B cell (primary cell): ENCODE measurements around the gene CPNE4. TPM values are rescaled to one million over a fixed set of nuclear protein-coding genes. Genes with fewer than 3 reads are reported as not detected.

Source experiments
- ATAC-seq: fragments of 200-7000 bp; cut with Tn5 transposase; one replicate; pipeline ENCODE4 v1.10.0; 2021; ENCODE audit warnings: low read depth, mild to moderate bottlenecking, moderate number of reproducible peaks, moderate library complexity
- CTCF ChIA-PET: fragments of 350-600 bp; sonication (Branson Sonifier 250); formaldehyde crosslinking; loops from one replicate; lab custom pipeline; 2021; ENCODE audit warnings: antibody characterized with exemption, inconsistent platforms; lab: Charles Lee
- POLR2A ChIA-PET: fragments of 350-600 bp; sonication (Branson Sonifier 250); formaldehyde crosslinking; loops from one replicate; lab custom pipeline; 2021; ENCODE audit warnings: antibody characterized with exemption; lab: Charles Lee
- DNase-seq: peaks from one replicate; pipeline ENCODE4 v3.0.0; 2013
- H2AFZ ChIP-seq: 2 replicates; pipeline ENCODE4 v1.6.1; 2012; ENCODE audit warnings: mild to moderate bottlenecking, low read depth, low read length; ENCODE audit not compliant: insufficient read depth, poor library complexity, severe bottlenecking
- H3K27ac ChIP-seq, 2 donors: 1 replicate in 1 of 2; 2 replicates in 1 of 2; pipeline ENCODE4 v1.5.1; 2012 to 2013; ENCODE audit warnings: low read length in 2 of 2, mild to moderate bottlenecking in 2 of 2, moderate library complexity in 1 of 2
- H3K27me3 ChIP-seq, 4 experiments: fragments of 200-600 bp in 1 of 4; sonication (generic) in 1 of 4; replicated peaks in 1 of 4; 1 replicate in 2 of 4; 2 replicates in 2 of 4; pipeline versions ENCODE4 v1.6.1 to v1.7.0; 2013 to 2016; ENCODE audit warnings: low read length in 3 of 4, mild to moderate bottlenecking in 2 of 4, mixed read lengths in 1 of 4, moderate library complexity in 1 of 4; ENCODE audit not compliant: insufficient read depth in 4 of 4, control insufficient read depth in 3 of 4; ENCODE audit errors: control extremely low read depth in 1 of 4
- H3K36me3 ChIP-seq, 2 experiments: replicated peaks in 1 of 2; 1 replicate in 1 of 2; 2 replicates in 1 of 2; pipeline versions ENCODE4 v1.6.1 to v1.7.1; 2013; ENCODE audit warnings: low read length in 1 of 2; ENCODE audit not compliant: insufficient read depth in 2 of 2, control insufficient read depth in 1 of 2; ENCODE audit errors: control extremely low read depth in 1 of 2, extremely low read depth in 1 of 2
- H3K4me1 ChIP-seq, 2 donors: fragments of 200-600 bp in 1 of 2; sonication (generic) in 1 of 2; 1 replicate in 1 of 2; 2 replicates in 1 of 2; pipeline versions ENCODE4 v1.5.1 to v1.6.1; 2013 to 2017; ENCODE audit warnings: low read length in 2 of 2; ENCODE audit not compliant: control insufficient read depth in 2 of 2, insufficient read depth in 2 of 2
- H3K4me2 ChIP-seq: replicated peaks from 2 replicates; pipeline ENCODE3; 2012; ENCODE audit warnings: mild to moderate bottlenecking, low read depth, low read length; ENCODE audit not compliant: poor library complexity, severe bottlenecking
- H3K4me3 ChIP-seq, 5 experiments: fragments of 200-600 bp in 1 of 5; sonication (generic) in 1 of 5; 1 replicate in 3 of 5; 2 replicates in 2 of 5; pipeline versions ENCODE4 v1.5.1 to v1.7.0; 2011 to 2016; ENCODE audit warnings: low read length in 4 of 5, mild to moderate bottlenecking in 4 of 5, low read depth in 2 of 5, control low read depth in 1 of 5, moderate library complexity in 1 of 5; ENCODE audit not compliant: insufficient read depth in 1 of 5; ENCODE audit errors: control extremely low read depth in 1 of 5, extremely low read depth in 1 of 5
- H3K79me2 ChIP-seq: fragments of 200-600 bp; sonication (generic); one replicate; pipeline ENCODE4 v1.6.0; 2016; ENCODE audit warnings: low read length; ENCODE audit not compliant: control insufficient read depth, insufficient read depth
- H3K9ac ChIP-seq: fragments of 200-600 bp; sonication (generic); 2 replicates; pipeline ENCODE4 v1.6.1; 2017; ENCODE audit warnings: mild to moderate bottlenecking, low read length, moderate library complexity
- H3K9me3 ChIP-seq, 3 donors: one replicate each; pipeline versions ENCODE4 v1.6.1 to v1.7.1; 2013; ENCODE audit warnings: low read length in 2 of 3; ENCODE audit not compliant: control insufficient read depth in 2 of 3, insufficient read depth in 1 of 3; ENCODE audit errors: control extremely low read depth in 1 of 3
- H4K20me1 ChIP-seq: 2 replicates; pipeline ENCODE4 v1.6.0; 2012; ENCODE audit warnings: mild to moderate bottlenecking, low read length; ENCODE audit not compliant: insufficient read depth, control insufficient read depth, poor library complexity, severe bottlenecking
- H3K27ac Mint-ChIP-seq: one replicate; pipeline ENCODE4 v1.8.0; 2021; ENCODE audit warnings: mixed read lengths
- H3K27me3 Mint-ChIP-seq: one replicate; pipeline ENCODE4 v1.8.0; 2021; ENCODE audit warnings: mixed read lengths
- H3K4me1 Mint-ChIP-seq: one replicate; pipeline ENCODE4 v1.8.0; 2021; ENCODE audit warnings: mixed read lengths
- H3K4me3 Mint-ChIP-seq: one replicate; pipeline ENCODE4 v1.8.0; 2021; ENCODE audit warnings: mixed read lengths
- H3K9me3 Mint-ChIP-seq: one replicate; pipeline ENCODE4 v1.8.0; 2022; ENCODE audit warnings: mixed read lengths; ENCODE audit not compliant: insufficient read depth
- CTCF ChIP-seq: fragments of 200-600 bp; IDR thresholded peaks from one replicate; pipeline ENCODE4 v1.8.0; 2022; ENCODE audit warnings: antibody characterized with exemption, mild to moderate bottlenecking
- EZH2 ChIP-seq: IDR thresholded peaks from 2 replicates; pipeline ENCODE4 v1.6.1; 2012; ENCODE audit warnings: borderline replicate concordance, low read depth, mild to moderate bottlenecking, moderate library complexity, low read length; ENCODE audit not compliant: insufficient read depth, poor library complexity, severe bottlenecking
- WGBS: methylation state at CpG from one replicate; pipeline ENCODE4 v1.1.5; 2013; ENCODE audit warnings: missing lambda C conversion rate; ENCODE audit not compliant: insufficient coverage; 5-methylcytosine and 5-hydroxymethylcytosine counted together
- intact Hi-C: fragments of 100-400 bp; cut with micrococcal nuclease; formaldehyde crosslinking; loops from one replicate; pipeline ENCODE4 v1.10.0; 2022
- polyA plus RNA-seq: library from polyadenylated mRNA; depleted of rRNA; stranded (reverse); fragments of >200 nt; gene quantifications from 2 replicates; pipeline ENCODE4 v1.2.3, GENCODE V29; 2012
- total RNA-seq, 2 donors: library from RNA; stranded (reverse); fragments of 120-200 nt in 1 of 2; gene quantifications; 1 replicate in 1 of 2; 2 replicates in 1 of 2; pipeline versions ENCODE4 v1.2.3 to v1.2.4, GENCODE V29; 2013 to 2022

CPNE4 gene
- total and polyA plus RNA-seq, 2 donors (not counting 1 experiment from before 2014, with no cell fraction given) = not detected

GRCh38 chr3:131789188-131789587 is 245.6 kb downstream of the CPNE4 start:
- H3K4me1 ChIP-seq = no peaks in the 10 kb centered on the region
- H3K36me3 ChIP-seq = no peaks in the 10 kb centered on the region
- DNase-seq = no peak
- H3K9me3 Mint-ChIP-seq = no peaks in the 10 kb centered on the region
- H4K20me1 ChIP-seq = no peaks in the 10 kb centered on the region
- ChIA-PET POLR2A (no interaction called here), CTCF (no interaction called here)
- intact Hi-C loops = no loop called here
- no peak overlapping the region for H3K27ac Mint-ChIP-seq
- H3K4me3 ChIP-seq = no peak overlapping the region
- no peak for ATAC-seq
- peaks cover 12% of the 10 kb centered on the region for H3K27me3 Mint-ChIP-seq
- H3K4me2 ChIP-seq = no peak overlapping the region
- no peak overlapping the region for H3K4me3 Mint-ChIP-seq
- no peaks in the 10 kb centered on the region for H3K9me3 ChIP-seq
- H3K27ac ChIP-seq = no peak overlapping the region
- H3K9ac ChIP-seq = no peak overlapping the region
- no peaks in the 10 kb centered on the region for H3K4me1 Mint-ChIP-seq
- no CpG with 5 or more reads among the region's 2 CpGs for WGBS
- no peak overlapping the region for H2AFZ ChIP-seq
- no peaks in the 10 kb centered on the region for H3K27me3 ChIP-seq
- no peak for TF ChIP-seq CTCF
- TF ChIP-seq EZH2 = no peak
- no peaks in the 10 kb centered on the region for H3K79me2 ChIP-seq

- intact Hi-C loops = no loop called here
- H3K4me3 ChIP-seq = no peak overlapping the region
- no peaks in the 10 kb centered on the region for H4K20me1 ChIP-seq
- H3K4me1 Mint-ChIP-seq = no peaks in the 10 kb centered on the region
- CTCF ChIA-PET = no interaction called here
- no peak for TF ChIP-seq EZH2
- TF ChIP-seq CTCF = no peak
- no peaks in the 10 kb centered on the region for H3K4me1 ChIP-seq
- POLR2A ChIA-PET = no interaction called here
- H2AFZ ChIP-seq = no peak overlapping the region
- no peaks in the 10 kb centered on the region for H3K9me3 ChIP-seq
- no peak overlapping the region for H3K4me2 ChIP-seq
- H3K27me3 Mint-ChIP-seq = peaks cover 7% of the 10 kb centered on the region
- ATAC-seq (no peak), DNase-seq (no peak)
- no peak overlapping the region for H3K4me3 Mint-ChIP-seq
- H3K36me3 ChIP-seq = no peaks in the 10 kb centered on the region
- H3K9ac ChIP-seq = no peak overlapping the region
- H3K79me2 ChIP-seq = no peaks in the 10 kb centered on the region
- no peaks in the 10 kb centered on the region for H3K27me3 ChIP-seq
- no peak overlapping the region for H3K27ac Mint-ChIP-seq
- H3K9me3 Mint-ChIP-seq = no peaks in the 10 kb centered on the region
- H3K27ac ChIP-seq = no peak overlapping the region
Measured at GRCh38 chr3:131786386-131786785, 248.4 kb downstream of the CPNE4 start.
